Measurements from ENCODE around the gene SDF2.
"Not testable (repeated sequence)": the region's sequence is repeated elsewhere in the genome, so short reads cannot be mapped to it uniquely, and the experiment has no call there.

SDF2 gene

DNA sequence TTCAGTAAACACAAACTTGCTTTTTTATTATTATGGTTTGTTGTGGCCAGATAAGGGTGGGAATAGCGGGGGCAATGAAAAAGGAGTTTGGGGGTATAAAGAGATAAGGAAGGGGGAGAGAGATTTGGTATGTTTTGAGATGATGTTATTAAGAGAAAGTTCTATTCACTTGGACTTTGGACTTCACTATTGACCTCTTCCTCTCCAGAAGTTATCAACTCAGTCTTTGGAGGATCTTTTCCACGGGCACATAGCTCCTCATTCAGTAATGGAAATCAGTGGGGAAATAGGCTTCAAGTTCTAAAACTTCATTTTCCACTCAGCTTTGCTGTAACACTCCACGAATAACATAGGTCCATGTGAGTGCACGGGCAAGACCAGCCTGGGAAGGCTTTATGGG, 26.8 kb upstream of the SDF2 start:
- DNase-seq = no peak
- intact Hi-C loops (cut with DNase I) = no loop called here

DNA sequence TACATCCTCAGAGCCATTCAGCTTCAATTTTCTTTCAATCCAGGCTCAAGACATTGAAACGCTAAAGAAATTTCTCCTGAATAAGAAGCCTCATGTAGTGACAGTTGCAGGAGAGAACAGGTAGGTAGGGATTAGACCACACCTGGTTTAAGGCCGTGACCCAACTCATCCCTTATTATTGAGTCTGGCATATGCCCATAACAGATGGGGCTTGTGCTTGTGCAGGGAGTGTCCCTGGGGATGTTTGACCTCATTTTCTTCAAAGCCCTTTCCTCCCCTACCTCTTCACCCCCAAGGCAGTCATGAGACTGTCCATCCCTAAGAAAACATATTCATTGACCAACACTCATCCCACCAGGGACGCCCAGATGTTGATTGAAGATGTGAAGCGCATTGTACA, 24.6 kb upstream of the SDF2 start:
- DNase-seq = no peak
- intact Hi-C loops (cut with DNase I) = no loop called here

DNA sequence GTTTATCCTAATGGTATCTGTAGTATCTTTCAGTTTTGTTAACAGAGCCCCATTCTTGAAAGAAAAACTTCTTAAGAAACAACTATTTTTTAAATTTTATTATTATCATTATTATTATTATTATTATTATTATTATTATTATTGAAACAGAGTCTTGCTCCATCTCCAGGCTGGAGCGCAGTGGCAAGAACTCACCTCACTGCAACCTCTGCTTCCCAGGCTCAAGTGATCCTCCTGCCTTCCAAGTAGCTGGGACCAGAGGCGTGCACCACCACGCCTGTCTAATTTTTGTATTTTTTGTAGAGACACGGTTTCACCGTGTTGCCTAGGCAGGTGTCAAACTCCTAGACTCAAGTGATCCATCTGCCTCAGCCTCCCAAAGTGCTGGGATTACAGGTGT, 23.7 kb upstream of the SDF2 start:
- intact Hi-C loops (cut with DNase I) = no loop called here
- peak in 1 of 42 donors; percentile 31 for DNase-seq

DNA sequence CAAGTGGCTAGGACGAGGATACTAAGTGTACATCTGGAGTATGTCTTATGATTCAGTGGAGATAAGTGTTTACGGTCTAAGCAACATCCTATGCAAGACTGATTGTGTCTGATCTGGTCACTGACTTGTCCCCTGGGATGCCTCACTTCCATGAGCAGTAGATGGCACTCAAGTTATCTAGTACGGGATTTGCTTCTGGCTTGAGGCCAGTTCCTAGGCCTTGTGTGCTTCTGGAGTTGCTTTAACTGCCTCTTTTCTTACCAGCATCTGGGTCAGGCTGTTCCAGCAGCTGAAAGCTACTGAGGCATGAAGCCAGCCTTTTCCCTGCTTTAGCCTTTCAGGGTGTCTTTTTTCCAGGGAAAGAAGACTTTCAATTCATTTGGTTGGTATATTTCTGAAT, 23.3 kb upstream of the SDF2 start:
- DNase-seq = peak in 41 of 42 donors; percentile 25 to 89 (median 67)
- intact Hi-C loops (cut with DNase I) = no loop called here

DNA sequence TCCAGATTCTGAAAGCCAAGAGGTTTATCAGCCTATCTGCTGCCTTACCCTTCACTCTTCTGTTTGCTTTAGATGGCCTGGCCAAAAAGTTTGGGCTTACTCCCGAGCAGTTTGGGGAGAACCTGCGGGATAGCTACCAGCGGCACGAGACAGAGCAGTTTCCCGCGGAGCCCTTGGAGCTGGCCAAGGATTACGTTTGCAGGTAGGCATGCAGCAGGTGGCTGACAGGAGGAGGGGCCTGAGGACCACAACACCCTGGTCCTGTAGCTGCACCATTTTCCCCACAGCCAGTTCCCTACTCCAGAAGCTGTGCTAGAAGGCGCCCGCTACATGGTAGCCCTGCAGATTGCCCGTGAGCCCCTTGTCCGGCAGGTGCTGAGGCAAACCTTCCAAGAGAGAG, 20.9 kb upstream of the SDF2 start:
- DNase-seq = peak in 1 of 42 donors; percentile 15
- intact Hi-C loops (cut with DNase I) = no loop called here

DNA sequence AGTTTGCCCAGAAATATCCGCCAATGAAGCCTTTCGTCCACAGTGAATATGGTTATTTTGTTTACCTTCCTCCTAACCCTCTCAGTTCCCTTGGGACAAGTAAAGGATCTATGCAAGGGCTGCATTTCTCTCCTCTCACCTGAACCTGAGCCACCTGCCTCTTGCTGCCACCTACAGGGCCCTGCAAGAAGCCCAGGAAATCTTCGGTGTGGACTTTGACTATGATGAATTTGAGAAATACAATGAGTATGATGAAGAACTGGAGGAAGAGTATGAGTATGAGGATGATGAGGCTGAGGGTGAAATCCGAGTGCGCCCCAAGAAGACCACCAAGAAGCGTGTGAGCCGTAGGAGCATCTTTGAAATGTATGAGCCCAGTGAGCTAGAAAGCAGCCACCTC, 14.3 kb upstream of the SDF2 start:
- no peak for DNase-seq
- intact Hi-C loops (cut with DNase I) = no loop called here

DNA sequence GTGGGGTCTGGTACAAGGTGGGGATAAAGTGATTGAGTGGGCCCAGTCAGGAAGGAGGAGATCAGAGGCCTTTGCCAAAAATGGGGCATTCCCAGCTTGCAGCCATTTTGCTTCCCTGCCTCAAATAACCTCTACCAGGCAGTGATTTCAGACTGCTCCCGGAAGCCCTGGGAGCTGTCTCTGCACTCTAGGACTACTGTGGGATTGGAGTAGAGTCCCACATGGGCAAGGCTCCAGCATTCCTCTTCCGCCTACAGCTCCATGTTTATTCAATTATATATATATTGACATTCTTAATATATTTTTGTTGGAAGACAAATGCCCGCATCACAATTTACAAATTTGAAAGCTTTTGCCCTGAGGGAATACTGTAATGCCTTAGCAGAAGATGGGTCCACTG, 13.8 kb upstream of the SDF2 start:
- intact Hi-C loops (cut with DNase I) = no loop called here

DNA sequence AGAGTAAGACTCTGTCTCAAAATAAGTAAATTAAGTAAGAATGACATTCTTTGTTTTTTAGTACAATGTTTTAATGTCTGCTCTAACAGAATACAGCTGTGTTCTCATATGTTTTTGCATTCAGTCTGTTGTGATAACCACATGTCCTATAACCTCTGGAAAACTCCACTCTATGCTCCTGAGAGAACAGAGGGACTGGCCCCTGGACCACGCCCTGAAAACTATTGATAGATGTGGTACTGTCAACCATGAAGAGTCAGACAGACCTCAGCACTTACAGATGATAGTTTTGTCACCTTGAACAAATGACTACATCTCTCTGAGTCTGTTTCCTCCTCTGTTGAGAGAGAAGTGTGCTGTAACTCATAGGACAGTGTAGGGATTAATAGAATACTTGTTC, 8.2 kb upstream of the SDF2 start:
- intact Hi-C loops (cut with DNase I) = no loop called here
- DNase-seq = no peak

More for the DNA sequence above, 13.8 kb upstream of the SDF2 start:
- no peak for DNase-seq

DNA sequence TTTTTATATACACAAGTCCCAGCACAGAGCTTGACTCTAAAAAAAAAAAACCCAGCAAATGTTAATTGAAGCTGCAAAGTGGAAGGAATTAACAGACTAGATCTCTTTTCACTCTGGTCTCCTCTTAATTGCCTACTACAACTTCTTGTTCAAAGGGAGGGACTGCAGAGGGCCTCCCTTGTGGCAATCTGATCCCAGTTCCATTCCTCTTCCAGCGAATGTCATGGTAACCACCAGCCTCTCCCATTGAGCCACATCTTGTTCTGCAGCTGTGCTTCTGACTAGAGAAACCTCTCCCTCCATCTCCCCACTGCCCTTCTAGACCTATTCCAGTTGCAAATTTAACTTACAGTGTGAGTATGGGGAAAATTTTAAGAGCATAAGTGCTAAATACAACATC, 6.2 kb upstream of the SDF2 start:
- intact Hi-C loops (cut with DNase I) = no loop called here
- DNase-seq = no peak

DNA sequence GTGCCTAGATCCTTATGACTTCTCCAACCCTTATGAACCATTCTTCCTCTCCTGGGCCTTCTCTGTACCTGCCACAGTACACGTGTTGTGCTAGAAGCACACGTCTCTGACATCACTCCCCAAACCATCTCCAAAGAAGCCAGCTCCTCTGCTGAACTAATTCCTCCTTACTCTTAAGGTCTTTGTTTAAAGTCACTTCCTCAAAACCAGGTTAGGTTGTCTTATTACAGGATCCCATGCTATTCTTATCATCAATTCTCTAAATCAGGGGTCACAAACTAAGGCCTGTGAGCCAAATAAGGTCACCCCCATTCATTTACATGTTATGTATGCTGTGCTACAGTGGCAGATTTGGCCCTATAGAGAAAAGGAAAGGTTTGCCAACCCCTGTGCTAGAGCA, 4.3 kb upstream of the SDF2 start:
- DNase-seq = no peak
- intact Hi-C loops (cut with DNase I) = no loop called here

DNA sequence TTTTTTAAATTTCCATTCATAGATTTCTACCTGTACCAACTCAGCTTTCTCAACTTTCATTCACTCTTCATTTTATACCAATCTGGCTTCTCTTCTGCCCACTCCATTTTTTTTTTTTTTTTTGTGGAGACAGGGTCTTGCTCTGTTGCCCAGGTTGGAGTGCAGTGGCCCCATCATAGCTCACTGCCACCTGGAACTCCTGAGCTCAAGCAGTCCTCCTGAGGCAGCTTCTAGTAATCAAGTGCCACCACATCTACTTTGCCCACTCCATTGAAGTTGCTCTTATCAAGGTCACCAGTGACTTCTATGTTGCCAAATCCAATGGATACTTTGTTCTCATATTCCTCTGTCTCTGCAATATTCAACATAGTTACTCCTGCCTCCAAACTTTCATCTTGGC, 2.0 kb upstream of the SDF2 start:
- no peak for DNase-seq
- intact Hi-C loops (cut with DNase I) = no loop called here

DNA sequence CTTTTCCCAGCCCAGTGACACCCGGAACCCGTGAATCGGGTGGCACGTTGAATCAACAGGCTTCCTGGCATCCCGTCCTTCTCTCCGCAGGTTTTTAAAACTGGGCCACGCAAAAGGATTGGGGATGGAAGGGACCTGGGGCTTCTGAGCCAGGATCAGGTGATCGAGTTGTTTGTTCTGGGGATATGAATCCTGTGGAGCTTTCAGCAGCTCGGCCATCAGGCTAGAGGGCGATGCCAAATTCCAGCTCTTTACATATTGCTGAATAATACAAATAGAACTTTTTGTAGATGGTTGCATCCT, 772 bp upstream of the SDF2 start:
- DNase-seq = no peak
- intact Hi-C loops (cut with DNase I) = no loop called here

DNA sequence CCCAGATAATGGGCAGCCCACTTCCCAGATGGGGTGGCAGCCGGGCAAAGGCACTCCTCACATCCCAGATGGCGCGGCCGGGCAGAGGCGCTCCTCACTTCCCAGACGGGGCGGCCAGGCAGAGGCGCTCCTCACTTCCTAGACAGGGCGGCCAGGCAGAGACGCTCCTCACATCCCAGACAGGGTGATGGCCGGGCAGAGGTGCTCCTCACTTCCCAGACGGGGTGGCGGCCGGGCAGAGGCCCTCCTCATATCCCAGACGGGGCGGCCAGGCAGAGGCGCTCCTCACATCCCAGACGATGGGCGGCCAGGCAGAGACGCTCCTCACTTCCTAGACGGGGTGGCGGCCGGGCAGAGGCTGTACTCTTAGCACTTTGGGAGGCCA, 2.2 kb downstream of the SDF2 start:
- intact Hi-C loops (cut with DNase I); DNase-seq: not testable (repeated sequence)

DNA sequence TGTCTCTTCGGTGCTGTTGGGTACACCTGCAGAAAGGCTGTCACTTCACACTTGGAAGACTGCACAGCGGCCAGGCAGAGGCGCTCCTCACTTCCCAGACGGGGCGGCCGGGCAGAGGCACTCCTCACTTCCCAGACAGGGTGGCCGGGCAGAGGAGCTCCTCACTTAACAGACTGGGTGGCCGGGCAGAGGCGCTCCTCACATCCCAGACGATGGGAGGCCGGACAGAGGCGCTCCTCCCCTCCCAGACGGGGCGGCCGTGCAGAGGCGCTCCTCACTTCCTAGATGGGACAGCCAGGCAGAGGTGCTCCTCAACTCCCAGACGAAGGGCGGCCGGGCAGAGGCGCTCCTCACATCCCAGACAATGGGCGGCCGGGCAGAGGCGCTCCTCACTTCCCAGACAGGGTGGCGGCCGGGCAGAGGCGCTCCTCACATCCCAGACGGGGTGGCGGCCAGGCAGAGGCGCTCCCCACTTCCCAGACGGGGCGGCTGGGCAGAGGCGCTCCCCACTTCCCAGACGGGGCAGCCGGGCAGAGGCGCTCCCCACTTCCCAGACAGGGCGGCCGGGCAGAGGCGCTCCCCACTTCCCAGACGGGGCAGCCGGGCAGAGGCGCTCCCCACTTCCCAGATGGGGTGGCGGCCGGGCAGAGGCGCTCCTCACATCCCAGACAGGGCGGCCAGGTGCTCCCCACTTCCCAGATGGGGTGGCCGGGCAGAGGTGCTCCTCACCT, 2.8 kb downstream of the SDF2 start:
- intact Hi-C loops (cut with DNase I); DNase-seq: not testable (repeated sequence)

DNA sequence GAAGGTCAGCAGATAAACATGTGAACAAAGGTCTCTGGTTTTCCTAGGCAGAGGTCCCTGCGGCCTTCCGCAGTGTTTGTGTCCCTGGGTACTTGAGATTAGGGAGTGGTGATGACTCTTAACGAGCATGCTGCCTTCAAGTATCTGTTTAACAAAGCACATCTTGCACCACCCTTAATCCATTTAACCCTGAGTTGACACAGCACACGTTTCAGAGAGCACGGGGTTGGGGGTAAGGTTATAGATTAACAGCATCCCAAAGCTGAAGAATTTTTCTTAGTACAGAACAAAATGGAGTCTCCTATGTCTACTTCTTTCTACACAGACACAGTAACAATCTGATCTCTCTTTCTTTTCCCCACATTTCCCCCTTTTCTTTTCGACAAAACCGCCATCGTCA, 3.4 kb downstream of the SDF2 start:
- intact Hi-C loops (cut with DNase I); DNase-seq: not testable (repeated sequence)

DNA sequence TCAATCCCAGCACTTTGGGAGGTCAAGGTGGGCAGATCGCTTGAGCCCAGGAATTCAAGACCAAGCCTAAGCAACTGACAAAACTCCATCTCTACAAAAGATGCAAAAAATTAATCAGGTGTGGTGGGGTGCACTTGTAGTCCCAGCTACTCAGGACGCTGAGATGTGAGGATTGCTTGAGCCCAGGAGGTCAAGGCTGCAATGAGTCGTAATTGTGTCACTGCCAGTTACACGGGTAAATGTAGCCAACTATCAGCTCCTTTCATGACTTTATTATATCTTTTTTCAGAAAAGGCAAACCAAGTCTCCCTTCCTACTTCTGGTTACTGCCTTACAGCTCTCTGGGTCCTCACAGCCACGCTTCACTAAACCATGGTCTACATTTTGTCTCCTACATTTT, 4.0 kb downstream of the SDF2 start:
- no peak for DNase-seq
- intact Hi-C loops (cut with DNase I) = no loop called here

DNA sequence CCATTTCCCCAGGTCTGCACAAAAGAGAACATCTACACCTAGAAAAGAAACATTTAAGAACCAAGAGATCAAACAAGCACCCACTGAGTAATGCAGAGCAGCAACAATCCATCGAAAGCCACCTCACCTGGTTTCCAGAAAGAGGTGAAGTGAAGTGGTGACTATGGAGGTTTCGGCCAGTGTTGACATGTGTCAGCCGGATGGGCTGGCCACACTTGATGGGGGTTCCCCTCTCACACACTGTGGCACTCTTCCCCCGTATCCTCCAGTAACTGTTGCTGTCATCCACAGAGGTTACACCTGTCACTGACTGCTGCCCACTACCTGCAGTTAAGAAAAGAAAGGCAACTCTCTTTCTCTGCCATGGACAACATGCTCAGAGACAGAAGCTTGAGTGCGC, 6.5 kb downstream of the SDF2 start:
- intact Hi-C loops (cut with DNase I) = no loop called here
- no peak for DNase-seq

DNA sequence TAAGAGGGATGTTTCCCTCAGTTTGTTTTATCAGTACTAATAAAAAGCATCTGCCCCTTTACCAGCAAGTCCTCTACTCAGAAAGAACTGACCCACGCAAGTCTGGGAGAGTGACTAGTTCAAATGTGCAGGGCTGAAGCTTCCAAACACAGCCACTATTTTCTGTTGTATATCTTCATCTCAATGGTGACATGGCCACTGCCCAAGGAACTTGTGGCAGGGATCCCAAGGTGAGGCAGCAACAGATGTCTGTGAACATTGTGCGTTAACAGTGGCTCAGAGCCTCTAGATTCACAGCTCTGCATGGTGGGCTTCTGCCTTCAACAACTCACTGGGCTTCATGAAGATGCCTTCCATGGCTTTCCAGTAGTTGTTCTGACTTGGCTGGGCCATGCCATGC, 13.0 kb downstream of the SDF2 start:
- intact Hi-C loops (cut with DNase I) = loop anchor here (10.0 kb wide), 1 partner anchor 66 kb away; the partner anchor contains the start of genes PROCA1, RAB34 and RPL23A

DNA sequence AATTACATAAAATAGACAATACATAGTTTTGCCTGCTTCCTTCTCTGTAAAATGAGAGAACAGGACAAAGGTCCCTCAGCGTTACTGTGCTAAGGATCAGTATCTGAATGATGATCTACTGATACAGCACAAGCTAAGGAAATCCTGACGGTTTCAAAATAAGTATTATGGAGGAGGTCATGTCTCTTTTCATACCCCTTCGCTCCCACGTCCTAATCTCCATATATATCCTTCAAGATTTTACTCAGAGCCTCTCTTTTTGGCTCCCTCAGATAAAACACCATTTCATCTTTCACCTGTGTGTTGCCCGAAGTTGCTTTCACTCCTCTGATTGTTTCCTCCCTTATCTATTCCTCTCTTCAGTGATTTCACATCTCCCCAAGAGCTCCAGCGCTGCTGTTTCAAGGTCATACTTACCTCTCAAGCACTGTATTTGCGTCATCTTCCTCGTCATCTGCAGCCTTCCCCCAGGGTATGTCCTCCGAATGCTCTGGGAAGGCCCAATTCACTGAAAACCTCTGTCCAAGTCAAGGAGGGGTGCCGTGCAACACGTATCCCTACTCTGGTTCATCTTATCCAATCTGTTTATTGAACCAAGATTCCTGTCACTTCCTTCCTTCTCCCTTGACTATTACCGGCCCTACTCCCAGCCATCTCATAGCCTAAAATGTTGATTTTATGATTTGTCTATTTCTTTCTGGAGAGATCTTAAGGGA, 15.5 kb downstream of the SDF2 start:
- intact Hi-C loops (cut with DNase I) = loop anchor here (10.0 kb wide), 1 partner anchor 69 kb away; the partner anchor contains the start of genes PROCA1, RAB34 and RPL23A
- DNase-seq = no peak

More for the DNA sequence above, 13.0 kb downstream of the SDF2 start:
- DNase-seq = no peak

DNA sequence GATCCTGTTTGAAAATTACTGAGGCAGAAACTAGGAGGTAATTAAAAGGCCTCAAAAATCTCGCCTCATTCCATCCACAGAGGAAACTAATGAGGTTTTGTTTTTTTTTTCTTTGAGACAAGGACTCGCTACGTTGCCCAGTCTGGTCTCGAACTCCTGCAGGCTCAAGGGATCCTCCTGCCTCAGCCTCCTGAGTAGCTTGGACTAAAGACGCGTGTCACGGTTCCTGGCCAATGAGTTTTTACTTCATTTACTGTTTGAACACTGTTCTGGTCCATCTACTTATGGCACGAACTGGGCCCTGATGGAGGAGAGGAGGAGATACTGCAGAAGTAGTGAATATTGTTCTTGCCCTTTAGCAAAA, 16.1 kb downstream of the SDF2 start:
- no peak for DNase-seq
- intact Hi-C loops (cut with DNase I) = loop anchor here (10.0 kb wide), 1 partner anchor 69 kb away; the partner anchor contains the start of genes PROCA1, RAB34 and RPL23A

Data from head of caudate nucleus (tissue), 42 donors.